Sigmoid colon (tissue), 7 donors: ENCODE measurements around the gene TBC1D13. TPM values are rescaled to one million over a fixed set of nuclear protein-coding genes. Genes with fewer than 3 reads are reported as not detected.

Source experiments
- DNase-seq: peaks from one replicate; pipeline ENCODE4 v3.0.0-alpha.2; 2019
- H3K27ac ChIP-seq, 4 donors: fragments of 200-600 bp; sonication (generic); one replicate each; pipeline ENCODE4 v1.5.1; 2016 to 2019; ENCODE audit warnings: mild to moderate bottlenecking in 1 of 4
- H3K27me3 ChIP-seq, 3 donors: fragments of 200-600 bp; sonication (generic); one replicate each; pipeline ENCODE4 v1.5.1; 2019; ENCODE audit warnings: mild to moderate bottlenecking in 1 of 3
- H3K36me3 ChIP-seq, 4 donors: fragments of 200-600 bp; sonication (generic); one replicate each; pipeline ENCODE4 v1.5.1; 2016 to 2019
- H3K4me1 ChIP-seq, 4 donors: fragments of 200-600 bp; sonication (generic); one replicate each; pipeline ENCODE4 v1.5.1; 2017 to 2019
- H3K4me3 ChIP-seq, 4 donors: fragments of 200-600 bp; sonication (generic); one replicate each; pipeline ENCODE4 v1.5.1; 2017 to 2019; ENCODE audit warnings: mild to moderate bottlenecking in 2 of 4, moderate library complexity in 1 of 4
- H3K9me3 ChIP-seq, 4 donors: fragments of 200-600 bp in 3 of 4; sonication (generic) in 3 of 4; one replicate each; pipeline versions ENCODE4 v1.5.1 to v1.6.1; 2013 to 2019
- EP300 ChIP-seq, 4 donors: sonication (generic); formaldehyde crosslinking; IDR thresholded peaks; one replicate each; pipeline ENCODE4 v1.6.1; 2017; ENCODE audit warnings: antibody characterized with exemption in 4 of 4
- POLR2A ChIP-seq, 2 donors: fragments of 450-650 bp; IDR thresholded peaks; one replicate each; pipeline ENCODE4 v1.6.1; 2016; ENCODE audit warnings: antibody characterized with exemption in 2 of 2, mild to moderate bottlenecking in 2 of 2, moderate library complexity in 2 of 2
- POLR2AphosphoS5 ChIP-seq, 4 donors: sonication (generic); formaldehyde crosslinking; IDR thresholded peaks; one replicate each; pipeline ENCODE4 v1.6.1; 2017; ENCODE audit warnings: antibody characterized with exemption in 4 of 4
- WGBS, 2 donors: extraction: QIAGEN DNeasy Blood & Tissue Kit; methylation state at CpG; one replicate each; pipeline ENCODE4 v1.1.7; 2013; 5-methylcytosine and 5-hydroxymethylcytosine counted together
- intact Hi-C: fragments of 100-400 bp; cut with DNase I; formaldehyde crosslinking; loops from one replicate; pipeline ENCODE4 v1.15.1; 2023
- polyA plus RNA-seq, 3 donors: library from polyadenylated mRNA; stranded (reverse); fragments of 200-250 nt; gene quantifications; one replicate each; pipeline ENCODE4 v1.2.3, GENCODE V29; 2013
- total RNA-seq, 4 donors: library from RNA; depleted of rRNA; stranded (reverse); fragments of >200 nt; gene quantifications; one replicate each; pipeline ENCODE4 v1.1.0, GENCODE V29; 2016
- TF ChIP-seq, protein P1 (sequence below), 4 experiments: fragments of 450-650 bp in 3 of 4; fragments of 200-600 bp in 1 of 4; IDR thresholded peaks; one replicate each; pipeline ENCODE4 v1.5.1; 2016 to 2019; ENCODE audit warnings: antibody characterized with exemption in 4 of 4, mild to moderate bottlenecking in 3 of 4, moderate library complexity in 2 of 4
- donor health status: healthy with polysubstance abuse.
- donor health status: Bipolar disorder and iron deficiency.
- donor health status: healthy.

The TBC1D13 gene, protein sequence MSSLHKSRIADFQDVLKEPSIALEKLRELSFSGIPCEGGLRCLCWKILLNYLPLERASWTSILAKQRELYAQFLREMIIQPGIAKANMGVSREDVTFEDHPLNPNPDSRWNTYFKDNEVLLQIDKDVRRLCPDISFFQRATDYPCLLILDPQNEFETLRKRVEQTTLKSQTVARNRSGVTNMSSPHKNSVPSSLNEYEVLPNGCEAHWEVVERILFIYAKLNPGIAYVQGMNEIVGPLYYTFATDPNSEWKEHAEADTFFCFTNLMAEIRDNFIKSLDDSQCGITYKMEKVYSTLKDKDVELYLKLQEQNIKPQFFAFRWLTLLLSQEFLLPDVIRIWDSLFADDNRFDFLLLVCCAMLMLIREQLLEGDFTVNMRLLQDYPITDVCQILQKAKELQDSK
- 10 to 100 TPM; 13.0 to 25.8 (median 17.8) TPM for total RNA-seq
- polyA plus RNA-seq = 10 to 100 TPM in 2 of 3 donors, 1 to 10 TPM in 1; 9.0 to 18.0 (median 10.4) TPM

DNA sequence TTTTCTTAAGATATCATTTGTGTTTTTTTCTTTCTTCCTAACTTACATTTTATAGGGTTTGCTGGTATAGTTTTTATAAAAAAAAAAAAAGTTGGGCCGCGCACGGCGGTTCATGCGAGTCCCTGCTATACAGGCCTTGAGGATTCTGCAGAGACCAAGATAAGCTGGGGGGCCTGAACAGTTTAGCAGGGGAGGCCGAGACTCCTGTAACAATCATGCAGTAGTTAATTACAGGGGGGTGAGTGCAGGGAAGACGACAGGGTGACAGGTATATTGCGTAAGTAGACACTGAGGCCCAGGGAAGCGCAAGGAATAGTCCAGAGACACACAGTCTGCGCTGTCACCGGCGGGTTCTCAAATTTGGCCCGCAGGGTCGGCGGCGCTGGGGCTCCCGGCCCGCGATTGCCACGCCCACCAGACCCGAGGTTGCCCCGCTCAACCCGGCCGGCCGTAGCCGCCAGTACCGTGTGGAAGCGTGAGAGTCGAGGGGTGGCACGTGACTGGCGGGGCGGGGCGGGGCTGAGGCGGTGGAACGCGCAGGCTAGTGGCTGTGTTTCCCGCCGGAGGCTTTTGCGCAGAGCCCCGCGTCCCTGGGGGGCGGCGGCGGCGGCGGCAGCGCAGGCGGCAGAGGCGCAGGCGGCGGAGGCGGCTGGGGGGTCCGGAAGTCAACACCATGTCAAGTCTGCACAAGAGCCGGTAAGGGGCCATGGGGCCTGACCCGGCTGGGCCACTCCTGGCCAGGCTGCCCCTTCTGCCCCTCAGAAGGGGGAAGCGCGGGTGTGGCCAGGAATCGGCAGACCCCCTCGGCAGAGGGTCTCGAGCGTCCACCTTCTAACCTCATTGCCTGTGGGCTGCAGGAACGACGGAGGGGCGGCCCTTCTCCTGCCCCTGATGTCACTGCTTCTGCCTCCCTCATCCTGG is at the start of gene TBC1D13:
TSS of gene TBC1D13 (plus strand) at position 573 of the 921 bp plus-strand sequence. CDS start at position 674, 101 bp downstream.
- DNase-seq = peak; percentile 95
- peaks cover 0 to under 1% (median 0%) of the 10 kb centered on the region in 4 donors for H3K9me3 ChIP-seq
- H3K36me3 ChIP-seq = peaks cover 8 to 29% (median 14%) of the 10 kb centered on the region in 4 donors
- intact Hi-C loops = loop anchor here (1.0 to 5.0 kb wide), 2 partner anchors 16 to 85 kb away; partner anchors contain the start of genes PKN3 and ZER1
- no peaks in the 10 kb centered on the region for H3K27me3 ChIP-seq
- H3K4me1 ChIP-seq = peaks cover 0 to 27% (median 19%) of the 10 kb centered on the region in 4 donors
- peak within 1 kb of the TSS; percentile 79 to 86 (median 85) for H3K27ac ChIP-seq
- 7 to 8% methylated on average over 64 of the region's 64 CpGs for WGBS, 2 donors
- TF ChIP-seq POLR2A (IDR thresholded peaks at IDR 0.05) = peak; percentile 18 to 31
- peak; percentile 39 to 78 (median 74) for TF ChIP-seq POLR2AphosphoS5 (IDR thresholded peaks at IDR 0.05)
- TF ChIP-seq, protein P1, sequence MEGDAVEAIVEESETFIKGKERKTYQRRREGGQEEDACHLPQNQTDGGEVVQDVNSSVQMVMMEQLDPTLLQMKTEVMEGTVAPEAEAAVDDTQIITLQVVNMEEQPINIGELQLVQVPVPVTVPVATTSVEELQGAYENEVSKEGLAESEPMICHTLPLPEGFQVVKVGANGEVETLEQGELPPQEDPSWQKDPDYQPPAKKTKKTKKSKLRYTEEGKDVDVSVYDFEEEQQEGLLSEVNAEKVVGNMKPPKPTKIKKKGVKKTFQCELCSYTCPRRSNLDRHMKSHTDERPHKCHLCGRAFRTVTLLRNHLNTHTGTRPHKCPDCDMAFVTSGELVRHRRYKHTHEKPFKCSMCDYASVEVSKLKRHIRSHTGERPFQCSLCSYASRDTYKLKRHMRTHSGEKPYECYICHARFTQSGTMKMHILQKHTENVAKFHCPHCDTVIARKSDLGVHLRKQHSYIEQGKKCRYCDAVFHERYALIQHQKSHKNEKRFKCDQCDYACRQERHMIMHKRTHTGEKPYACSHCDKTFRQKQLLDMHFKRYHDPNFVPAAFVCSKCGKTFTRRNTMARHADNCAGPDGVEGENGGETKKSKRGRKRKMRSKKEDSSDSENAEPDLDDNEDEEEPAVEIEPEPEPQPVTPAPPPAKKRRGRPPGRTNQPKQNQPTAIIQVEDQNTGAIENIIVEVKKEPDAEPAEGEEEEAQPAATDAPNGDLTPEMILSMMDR (IDR thresholded peaks at IDR 0.05) = no peak
- peak in 2 of 4 donors; percentile 12 to 33 for TF ChIP-seq EP300 (IDR thresholded peaks at IDR 0.05)
- H3K4me3 ChIP-seq = peak within 1 kb of the TSS; percentile 80 to 98 (median 92)

DNA sequence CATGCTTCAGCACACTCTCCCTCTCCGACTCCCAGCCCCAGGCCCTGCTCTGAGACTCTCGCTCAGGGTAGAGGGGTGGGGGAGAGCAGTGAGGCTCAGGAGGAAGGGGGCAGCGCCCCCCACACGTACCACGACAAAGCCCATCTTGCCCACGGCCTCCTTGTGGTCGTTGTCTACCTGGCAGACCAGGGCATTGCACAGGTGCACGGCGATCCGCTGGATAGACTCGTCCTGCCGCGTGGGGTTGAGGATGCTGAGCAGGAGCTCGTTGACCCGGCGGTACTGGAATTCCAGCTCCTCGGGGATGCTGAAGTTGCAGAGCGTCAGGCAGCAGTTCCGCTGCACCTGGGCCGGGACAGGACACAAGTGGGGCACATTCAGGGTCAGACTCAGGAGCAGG is 44.7 kb upstream of the TBC1D13 start:
- Histone ChIP-seq H3K9me3 (no peaks in the 10 kb centered on the region), H3K27ac (no peak overlapping the region), H3K4me3 (no peak overlapping the region), H3K36me3 (peaks cover 10 to 62% (median 26%) of the 10 kb centered on the region in 4 donors), H3K4me1 (no peaks in the 10 kb centered on the region), H3K27me3 (no peaks in the 10 kb centered on the region)
- no peak for DNase-seq
- intact Hi-C loops = no loop called here
- whole genome bisulfite sequencing, 2 donors = 88 to 89% methylated on average over 20 of the region's 20 CpGs
- TF ChIP-seq EP300 (IDR thresholded peaks at IDR 0.05) (no peak), POLR2AphosphoS5 (IDR thresholded peaks at IDR 0.05) (no peak), POLR2A (IDR thresholded peaks at IDR 0.05) (no peak)
- TF ChIP-seq, protein P1 (IDR thresholded peaks at IDR 0.05) = no peak

DNA sequence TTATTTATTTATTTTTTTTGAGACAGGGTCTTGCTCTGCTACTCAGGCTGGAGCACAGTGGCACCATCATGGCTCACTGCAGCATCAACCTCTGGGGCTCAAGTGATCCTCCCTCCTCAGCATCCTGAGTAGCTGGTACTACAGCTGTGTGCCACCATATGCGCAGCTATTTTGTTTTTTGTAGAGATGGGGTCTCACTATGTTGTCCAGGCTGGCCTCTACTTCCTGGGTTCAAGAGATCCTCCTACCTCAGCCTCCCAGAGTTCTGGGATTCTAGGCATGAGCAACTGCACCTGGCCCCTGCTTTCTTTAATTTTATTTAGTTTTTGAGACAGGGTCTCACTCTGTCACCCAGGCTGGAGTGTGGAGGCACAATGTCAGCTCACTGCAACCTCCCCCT is 43.6 kb upstream of the TBC1D13 start:
- no peak for DNase-seq

DNA sequence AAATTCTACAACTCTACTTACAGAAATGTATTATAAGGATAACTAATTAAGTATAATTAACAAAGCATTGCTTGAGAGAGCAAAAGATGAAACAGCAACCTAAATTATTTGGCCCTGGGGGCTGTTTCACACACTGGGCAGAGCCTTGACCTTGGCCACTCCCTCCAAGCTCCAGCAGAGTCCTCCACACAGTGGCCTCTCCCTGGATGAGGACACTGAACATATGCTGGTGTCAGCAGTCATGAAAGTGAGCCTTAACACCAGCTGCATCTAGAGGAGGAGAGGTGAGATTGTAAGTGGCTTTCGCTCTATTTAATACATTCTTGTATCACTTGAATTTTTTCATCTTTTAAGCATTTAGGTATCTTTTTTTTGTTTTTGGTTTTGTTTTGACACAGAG is 39.8 kb upstream of the TBC1D13 start:
- Histone ChIP-seq H3K27me3 (no peaks in the 10 kb centered on the region), H3K9me3 (no peaks in the 10 kb centered on the region), H3K36me3 (peaks cover 0 to 52% (median 21%) of the 10 kb centered on the region in 4 donors), H3K27ac (no peak overlapping the region), H3K4me3 (no peak overlapping the region), H3K4me1 (no peaks in the 10 kb centered on the region)
- 98 to 100% methylated on average over 1 of the region's 1 CpG for WGBS, 2 donors
- TF ChIP-seq EP300 (IDR thresholded peaks at IDR 0.05) (no peak), POLR2AphosphoS5 (IDR thresholded peaks at IDR 0.05) (no peak), POLR2A (IDR thresholded peaks at IDR 0.05) (no peak)
- TF ChIP-seq, protein P1 (IDR thresholded peaks at IDR 0.05) = no peak
- no peak for DNase-seq
- intact Hi-C loops = no loop called here

More for the DNA sequence above, 43.6 kb upstream of the TBC1D13 start:
- Histone ChIP-seq H3K9me3 (no peaks in the 10 kb centered on the region), H3K4me1 (no peaks in the 10 kb centered on the region), H3K27ac (no peak overlapping the region), H3K36me3 (peaks cover 10 to 64% (median 26%) of the 10 kb centered on the region in 4 donors), H3K4me3 (no peak overlapping the region), H3K27me3 (no peaks in the 10 kb centered on the region)
- 98 to 100% methylated on average over 1 of the region's 1 CpG for WGBS, 2 donors
- intact Hi-C loops = no loop called here
- TF ChIP-seq POLR2A (IDR thresholded peaks at IDR 0.05) (no peak), EP300 (IDR thresholded peaks at IDR 0.05) (no peak), POLR2AphosphoS5 (IDR thresholded peaks at IDR 0.05) (no peak)
- TF ChIP-seq, protein P1 (IDR thresholded peaks at IDR 0.05) = no peak
